ENCODE data around the gene PBRM1. TPM values are rescaled to one million over a fixed set of nuclear protein-coding genes. Genes with fewer than 3 reads are reported as not detected.

The PBRM1 gene
- total and polyA plus RNA-seq, 2 experiments from 2014 or later, result 57.5 to 72.5 TPM

GRCh38 chr3:52512105-52512504 lies 173.6 kb downstream of the PBRM1 start:
- Mint-ChIP-seq H3K27me3 (ENCODE audit: insufficient read depth, low read depth, poor library complexity) (peaks cover 12% of the 10 kb centered on the region), H3K27ac (no peak overlapping the region), H3K4me1 (peaks cover 2% of the 10 kb centered on the region; the same call in 2 of the 3 replicates), H3K36me3 (ENCODE audit: low read depth) (no peaks in the 10 kb centered on the region), H3K4me3 (no peak overlapping the region; the same call in 2 of the 3 replicates), H3K9me3 (no peaks in the 10 kb centered on the region; the same call in 2 of the 3 replicates)
- Histone ChIP-seq H3K4me2 (no peak overlapping the region), H3K27ac (ENCODE audit: low read depth) (no peak overlapping the region), H3K36me3 (ENCODE audit: insufficient read depth) (no peaks in the 10 kb centered on the region), H3K27me3 (ENCODE audit: insufficient read depth) (no peaks in the 10 kb centered on the region), H4K20me1 (replicated peaks; ENCODE audit: insufficient read depth) (no peaks in the 10 kb centered on the region), H2AFZ (peak overlapping the region; percentile 74; the same call in 1 of the 2 replicates), H3K4me1 (ENCODE audit: insufficient read depth) (no peaks in the 10 kb centered on the region), H3K4me3 (no peak overlapping the region), H3F3A (replicated peaks; ENCODE audit: low read depth) (no peaks in the 10 kb centered on the region), H3K9me2 (ENCODE audit: insufficient read depth) (no peaks in the 10 kb centered on the region), H3K79me2 (replicated peaks; ENCODE audit: insufficient read depth) (no peaks in the 10 kb centered on the region)
- ATAC-seq (no peak), DNase-seq (ENCODE audit: low spot score) (no peak)
- TF ChIP-seq REST (IDR thresholded peaks at IDR 0.05; ENCODE audit: unreplicated experiment) (no peak), POLR2AphosphoS5 (IDR thresholded peaks at IDR 0.05; ENCODE audit: low read depth) (no peak), ZNF462 (CRISPR knock-in tag; IDR thresholded peaks at IDR 0.05) (no peak), CTCF (conservative IDR thresholded peaks at IDR 0.05; ENCODE audit: low read depth in 2 of 2) (no peak), EZH2phosphoT487 (IDR thresholded peaks at IDR 0.05; ENCODE audit: unreplicated experiment) (no peak), CREB1 (CRISPR knock-in tag; IDR thresholded peaks at IDR 0.05; ENCODE audit: low read depth) (no peak), JUNB (IDR thresholded peaks at IDR 0.05; ENCODE audit: unreplicated experiment) (no peak), EZH2 (IDR thresholded peaks at IDR 0.05; ENCODE audit: low read depth, unreplicated experiment) (no peak), ZNF114 (CRISPR knock-in tag; IDR thresholded peaks at IDR 0.05) (no peak), NANOG (IDR thresholded peaks at IDR 0.05; ENCODE audit: borderline replicate concordance) (no peak), ETS1 (IDR thresholded peaks at IDR 0.05) (no peak), STAT1 (IDR thresholded peaks at IDR 0.05; ENCODE audit: unreplicated experiment) (no peak)

All from GM23338 (cell line).